A673 (cell line): ENCODE measurements around the gene C16orf96. TPM values are rescaled to one million over a fixed set of nuclear protein-coding genes. Genes with fewer than 3 reads are reported as not detected.

ENCODE experiments used
- BruUV-seq: library from RNA; stranded (reverse); fragments of 400-500 nt; replicated peaks from 2 replicates; lab custom pipeline; 2021; lab: Mats Ljungman, UMichigan
- CTCF ChIA-PET: fragments of 300-600 bp; sonication (Branson Sonifier 250); formaldehyde crosslinking; loops from one replicate; lab custom pipeline; 2022; ENCODE audit warnings: antibody characterized with exemption; lab: Charles Lee
- POLR2A ChIA-PET: fragments of 300-600 bp; sonication (Branson Sonifier 250); formaldehyde crosslinking; loops from one replicate; lab custom pipeline; 2022; ENCODE audit warnings: antibody characterized with exemption; ENCODE audit not compliant: low non-redundant PET; lab: Charles Lee
- DNase-seq: peaks from one replicate; pipeline ENCODE4 v3.0.0-alpha.2; 2015; ENCODE audit warnings: low spot score
- H3K27ac ChIP-seq: fragments of 200-600 bp; sonication (generic); 2 replicates; pipeline ENCODE4 v1.5.1; 2016; ENCODE audit warnings: mixed run types, low read depth, mild to moderate bottlenecking, mixed read lengths, antibody characterized with exemption, low read length; ENCODE audit not compliant: poor library complexity, severe bottlenecking
- H3K27me3 ChIP-seq: fragments of 200-600 bp; sonication (generic); replicated peaks from 2 replicates; pipeline ENCODE4 v1.6.1; 2017; ENCODE audit warnings: mixed run types, low read depth, mild to moderate bottlenecking, mixed read lengths, antibody characterized with exemption, low read length; ENCODE audit not compliant: insufficient read depth, poor library complexity
- H3K36me3 ChIP-seq: fragments of 200-600 bp; sonication (generic); 2 replicates; pipeline ENCODE4 v1.6.1; 2016; ENCODE audit warnings: mixed run types, mild to moderate bottlenecking, mixed read lengths, antibody characterized with exemption, low read length; ENCODE audit not compliant: insufficient read depth, poor library complexity, severe bottlenecking
- H3K4me1 ChIP-seq: fragments of 200-600 bp; sonication (generic); 2 replicates; pipeline ENCODE4 v1.6.1; 2017; ENCODE audit warnings: mixed run types, mild to moderate bottlenecking, mixed read lengths, antibody characterized with exemption, low read length; ENCODE audit not compliant: insufficient read depth, poor library complexity, severe bottlenecking
- H3K4me3 ChIP-seq: fragments of 200-600 bp; sonication (generic); 2 replicates; pipeline ENCODE4 v1.5.1; 2016; ENCODE audit warnings: low read depth, mixed run types, mild to moderate bottlenecking, mixed read lengths, low read length; ENCODE audit not compliant: poor library complexity, severe bottlenecking
- H3K9me3 ChIP-seq: fragments of 200-600 bp; sonication (generic); 2 replicates; pipeline ENCODE4 v1.6.1; 2016; ENCODE audit warnings: mixed run types, low read depth, mild to moderate bottlenecking, mixed read lengths, antibody characterized with exemption, low read length; ENCODE audit not compliant: poor library complexity, severe bottlenecking
- CTCF ChIP-seq: fragments of 300-800, 200-600 bp; sonication (generic); conservative IDR thresholded peaks from 2 replicates; pipeline ENCODE4 v1.5.1; 2017; ENCODE audit warnings: low read depth, mild to moderate bottlenecking, antibody characterized with exemption, low read length, moderate library complexity, mixed read lengths
- EZH2 ChIP-seq: fragments of 200-600 bp; sonication (generic); IDR thresholded peaks from 2 replicates; pipeline ENCODE4 v1.6.1; 2017; ENCODE audit warnings: borderline replicate concordance, low read depth, mild to moderate bottlenecking, mixed read lengths, antibody characterized with exemption, low read length; ENCODE audit not compliant: poor library complexity, severe bottlenecking
- intact Hi-C: fragments of 100-400 bp; cut with micrococcal nuclease; formaldehyde crosslinking; loops from one replicate; pipeline ENCODE4 v1.10.0; 2022; ENCODE audit not compliant: unreplicated experiment
- total RNA-seq: library from RNA; stranded (reverse); gene quantifications from 2 replicates; pipeline ENCODE4 v1.2.3, GENCODE V29; 2021

C16orf96 gene
- total RNA-seq, 1 experiment from 2014 or later, result not detected

- no peak overlapping the region for H3K27ac ChIP-seq
- no peak overlapping the region for H3K4me3 ChIP-seq
- intact Hi-C loops, result no loop called here
- DNase-seq, result no peak
- BruUV-seq, result no TSS peak
- H3K36me3 ChIP-seq, result no peaks in the 10 kb centered on the region
- ChIA-PET CTCF (no interaction called here), POLR2A (interaction anchor here (0.5 kb wide), 1 partner anchor 9 kb away, joined by 5 read pairs; no protein-coding TSS in a partner anchor)
- no peaks in the 10 kb centered on the region for H3K9me3 ChIP-seq
- no peak for TF ChIP-seq EZH2
- TF ChIP-seq CTCF, result no peak
- H3K4me1 ChIP-seq, result no peaks in the 10 kb centered on the region
- no peaks in the 10 kb centered on the region for H3K27me3 ChIP-seq
These were observed 38.6 kb downstream of the C16orf96 start for GRCh38 chr16:4594433-4595410.

- Histone ChIP-seq H3K4me1 (no peaks in the 10 kb centered on the region), H3K4me3 (no peak overlapping the region), H3K9me3 (no peaks in the 10 kb centered on the region), H3K36me3 (no peaks in the 10 kb centered on the region), H3K27me3 (no peaks in the 10 kb centered on the region), H3K27ac (no peak overlapping the region)
- ChIA-PET CTCF (no interaction called here), POLR2A (no interaction called here)
- BruUV-seq, result no TSS peak
- no peak for TF ChIP-seq CTCF
- no peak for TF ChIP-seq EZH2
- intact Hi-C loops, result no loop called here
- no peak for DNase-seq
These were observed 41.0 kb downstream of the C16orf96 start for GRCh38 chr16:4597174-4597573.

GRCh38 chr16:4599037-4599436 is 42.9 kb downstream of the C16orf96 start:
- Histone ChIP-seq H3K27me3 (no peaks in the 10 kb centered on the region), H3K4me3 (no peak overlapping the region), H3K9me3 (no peaks in the 10 kb centered on the region), H3K27ac (no peak overlapping the region), H3K4me1 (no peaks in the 10 kb centered on the region), H3K36me3 (no peaks in the 10 kb centered on the region)
- CTCF ChIA-PET, result interaction anchor here (1.2 kb wide), 1 partner anchor 25 kb away, joined by 3 read pairs; the partner anchor contains the start of gene MGRN1
- no peak for DNase-seq
- POLR2A ChIA-PET, result no interaction called here
- TF ChIP-seq EZH2, result no peak
- TF ChIP-seq CTCF, result no peak
- intact Hi-C loops, result no loop called here
- BruUV-seq, result no TSS peak
